RPMI8226 (cell line): ENCODE results near the gene CTSW.
"Not testable (repeated sequence)": the region's sequence is repeated elsewhere in the genome, so short reads cannot be mapped to it uniquely, and the experiment has no call there.

ENCODE experiments used
- DNase-seq: peaks from one replicate; pipeline ENCODE4 v3.0.0-alpha.2; 2015

Gene CTSW

GRCh38 chr11:65886826-65887722, 7.4 kb downstream of the CTSW start:
- DNase-seq = no peak

- peak; percentile 67 for DNase-seq
These were observed 8.1 kb downstream of the CTSW start for GRCh38 chr11:65887723-65888162.

DNA sequence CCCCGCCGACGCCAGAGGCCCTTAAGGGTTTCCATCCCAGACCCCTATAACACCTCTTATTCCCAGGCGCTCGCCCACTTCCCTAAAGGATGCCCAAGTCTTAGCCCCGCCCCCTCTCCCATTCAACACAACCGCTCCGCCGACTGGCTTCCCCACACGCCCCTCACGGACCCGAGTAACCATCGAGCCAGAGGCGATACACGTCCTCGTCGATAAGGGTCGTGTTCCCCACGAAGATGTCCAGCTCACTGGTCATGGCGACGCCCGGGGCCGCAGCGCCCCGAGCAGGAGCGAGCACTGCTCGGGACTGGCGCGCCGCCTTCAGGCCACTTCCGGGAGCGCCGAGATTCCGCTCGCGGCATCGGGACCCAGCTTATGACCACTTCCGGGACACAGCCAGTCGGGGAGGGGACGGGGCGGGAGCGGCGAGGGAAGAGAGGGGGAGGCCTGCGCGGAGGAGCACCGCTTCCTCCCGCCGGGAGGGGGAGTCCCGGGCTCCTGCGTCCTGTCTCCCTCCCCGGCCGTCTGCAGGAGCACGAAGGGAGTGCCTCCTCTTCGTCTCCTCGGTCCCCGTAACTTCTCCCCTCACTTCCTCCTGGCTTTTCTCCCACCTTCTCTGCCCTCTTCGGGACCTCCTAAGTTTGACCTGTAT, 8.7 kb downstream of the CTSW start, which contains the start of gene FIBP:
Gene FIBP (minus strand): TSS at position 309 of the 652 bp plus-strand sequence. CDS start 53 bp downstream, at position 256.
- DNase-seq = peak; percentile 100

DNA sequence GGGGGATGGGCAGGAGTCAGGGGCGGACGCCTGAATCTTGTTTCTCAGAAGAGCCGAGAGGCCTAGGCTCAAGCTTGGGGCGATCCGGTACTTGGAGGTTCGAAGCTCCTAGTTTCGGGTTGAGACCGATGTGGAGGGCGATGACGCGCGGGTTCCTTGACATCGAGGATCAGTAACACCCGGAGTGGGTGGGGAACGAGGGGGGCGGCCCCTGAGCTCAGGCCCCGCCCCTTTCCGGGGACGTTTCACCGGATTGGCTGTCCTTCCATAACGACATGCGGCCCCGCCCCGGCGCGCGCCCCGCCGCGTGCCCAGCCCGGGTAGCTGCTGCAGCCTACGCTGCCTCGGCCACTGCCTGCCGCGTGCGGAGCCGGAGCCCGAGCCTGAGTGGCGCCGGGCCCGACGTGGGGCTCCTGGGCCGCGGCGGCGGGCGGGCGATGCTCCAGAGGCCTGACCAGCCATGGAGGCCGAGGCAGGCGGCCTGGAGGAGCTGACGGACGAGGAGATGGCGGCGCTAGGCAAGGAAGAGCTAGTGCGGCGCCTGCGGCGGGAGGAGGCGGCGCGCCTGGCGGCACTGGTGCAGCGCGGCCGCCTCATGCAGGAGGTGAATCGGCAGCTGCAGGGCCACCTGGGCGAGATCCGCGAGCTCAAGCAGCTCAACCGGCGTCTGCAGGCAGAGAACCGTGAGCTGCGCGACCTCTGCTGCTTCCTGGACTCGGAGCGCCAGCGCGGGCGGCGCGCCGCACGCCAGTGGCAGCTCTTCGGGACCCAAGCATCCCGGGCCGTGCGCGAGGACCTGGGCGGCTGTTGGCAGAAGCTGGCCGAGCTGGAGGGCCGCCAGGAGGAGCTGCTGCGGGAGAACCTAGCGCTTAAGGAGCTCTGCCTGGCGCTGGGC, 10.9 kb downstream of the CTSW start, which contains the start of gene CCDC85B:
Gene CCDC85B (plus strand): TSS at position 350 of the 895 bp plus-strand sequence. CDS start 111 bp downstream, at position 461.
- peak; percentile 99 for DNase-seq

GRCh38 chr11:65891219-65892136, 11.8 kb downstream of the CTSW start:
- peak; percentile 49 for DNase-seq

- DNase-seq = not testable (repeated sequence)
These were observed 12.5 kb downstream of the CTSW start for GRCh38 chr11:65892137-65892540.

- DNase-seq = no peak
These were observed 13.2 kb downstream of the CTSW start for GRCh38 chr11:65892661-65893317.

- no peak for DNase-seq
These were observed 14.5 kb downstream of the CTSW start for GRCh38 chr11:65894034-65894591.

DNA sequence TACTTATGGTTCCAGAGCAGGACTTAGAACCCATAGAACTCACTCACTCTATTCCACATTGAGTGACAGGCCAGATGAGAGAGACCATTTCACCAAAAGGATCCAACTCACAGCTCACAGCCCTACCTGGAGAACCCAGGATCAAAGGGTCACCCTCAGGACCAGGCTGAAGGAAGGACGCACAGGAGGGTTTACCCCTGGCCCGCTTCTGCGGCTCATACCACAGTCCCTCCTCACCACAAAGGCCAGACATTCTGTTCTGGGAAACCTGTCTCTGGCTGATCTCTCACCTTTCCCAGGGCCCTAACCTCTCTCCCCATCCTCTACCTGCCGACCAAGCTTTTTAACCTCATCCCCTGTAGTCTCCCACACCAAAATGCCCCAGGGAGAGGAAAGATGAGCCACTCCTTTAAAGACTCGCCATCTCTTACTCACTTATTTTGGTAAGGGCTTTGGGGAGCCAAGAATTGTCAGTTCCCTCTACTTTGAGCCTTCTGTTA, 15.9 kb downstream of the CTSW start:
- DNase-seq = no peak

DNA sequence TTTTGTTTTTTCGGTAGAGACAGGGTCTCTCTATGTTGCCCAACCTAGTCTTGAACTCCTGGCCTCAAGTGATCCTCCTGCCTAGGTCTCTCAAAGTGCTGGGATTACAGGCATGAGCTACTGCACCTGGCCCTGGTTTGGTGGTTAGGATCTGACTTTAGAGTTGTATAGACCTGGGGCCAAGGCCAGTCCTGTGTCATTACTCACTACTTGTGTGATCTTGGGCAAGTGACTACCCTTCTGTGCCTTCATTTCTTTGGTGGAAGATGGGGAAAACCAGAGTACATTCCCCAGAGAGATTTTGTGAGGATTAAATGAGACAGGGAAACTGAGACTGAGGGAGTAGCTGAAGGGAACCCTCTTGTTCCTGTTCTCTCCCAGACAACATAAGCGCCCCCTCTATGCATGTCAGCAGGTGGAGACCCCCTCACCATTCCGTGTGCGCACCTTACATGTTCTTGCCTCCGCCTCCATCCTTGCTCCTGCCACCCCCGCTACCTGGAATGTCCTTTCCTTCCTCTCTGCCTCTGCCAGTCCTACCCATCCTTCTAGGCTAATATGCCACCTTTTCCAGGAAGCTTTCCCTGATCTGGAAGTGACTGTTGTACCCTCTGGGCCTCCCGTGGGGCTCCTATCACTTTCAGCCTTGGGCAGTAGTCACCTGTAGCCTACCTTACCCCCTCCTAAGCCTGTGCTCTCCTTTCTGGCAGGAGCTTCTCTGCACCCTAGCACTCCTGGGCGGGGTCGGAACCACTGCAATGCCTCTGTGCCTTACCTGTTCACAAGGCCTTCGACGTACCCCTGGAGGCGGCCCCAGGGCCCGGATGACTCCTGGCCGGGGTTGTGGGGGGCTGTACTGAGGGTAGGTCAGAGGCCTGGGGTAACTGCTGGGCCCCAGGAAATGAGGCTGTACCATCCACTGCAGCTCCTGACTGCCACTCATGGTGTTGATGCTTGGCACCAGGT, 16.7 kb downstream of the CTSW start:
- DNase-seq = no peak

- DNase-seq = no peak
These were observed 17.4 kb downstream of the CTSW start for GRCh38 chr11:65897020-65897471.

DNA sequence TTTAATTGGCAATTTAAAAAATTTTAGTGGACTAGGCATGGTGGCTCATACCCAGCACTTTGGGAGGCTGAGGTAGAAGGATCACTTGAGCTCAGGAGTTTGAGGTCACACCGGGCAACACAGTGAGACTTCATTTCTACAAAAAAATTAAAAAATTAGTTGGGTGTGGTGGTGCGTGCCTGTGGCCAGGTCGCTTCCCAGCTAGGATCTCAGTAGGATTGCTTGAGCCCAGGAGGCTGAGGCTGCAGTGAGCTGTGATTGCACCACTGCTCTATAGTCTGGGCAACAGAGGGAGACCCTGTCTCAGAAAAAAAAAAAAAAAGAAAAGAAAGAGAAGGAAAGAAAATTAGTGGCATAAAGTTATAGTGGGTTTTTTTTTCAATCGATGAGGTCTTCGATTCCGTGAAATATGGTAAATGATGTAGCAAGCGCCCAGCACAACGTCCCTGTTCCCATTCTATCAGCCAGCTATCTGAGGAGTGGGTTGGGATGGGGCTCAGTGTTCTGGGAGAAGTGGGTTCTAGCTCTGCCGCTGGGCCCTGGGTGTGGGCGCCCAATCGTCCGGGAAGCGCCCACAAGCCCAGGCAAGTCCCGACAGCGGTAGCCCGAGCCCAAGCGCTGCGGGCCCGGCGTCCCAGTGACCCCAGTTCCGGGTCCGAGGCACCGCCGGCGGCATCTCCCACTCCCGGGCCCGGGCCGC, 19.2 kb downstream of the CTSW start:
- DNase-seq = peak; percentile 49

GRCh38 chr11:65899356-65900124, 19.9 kb downstream of the CTSW start:
- DNase-seq = no peak

DNA sequence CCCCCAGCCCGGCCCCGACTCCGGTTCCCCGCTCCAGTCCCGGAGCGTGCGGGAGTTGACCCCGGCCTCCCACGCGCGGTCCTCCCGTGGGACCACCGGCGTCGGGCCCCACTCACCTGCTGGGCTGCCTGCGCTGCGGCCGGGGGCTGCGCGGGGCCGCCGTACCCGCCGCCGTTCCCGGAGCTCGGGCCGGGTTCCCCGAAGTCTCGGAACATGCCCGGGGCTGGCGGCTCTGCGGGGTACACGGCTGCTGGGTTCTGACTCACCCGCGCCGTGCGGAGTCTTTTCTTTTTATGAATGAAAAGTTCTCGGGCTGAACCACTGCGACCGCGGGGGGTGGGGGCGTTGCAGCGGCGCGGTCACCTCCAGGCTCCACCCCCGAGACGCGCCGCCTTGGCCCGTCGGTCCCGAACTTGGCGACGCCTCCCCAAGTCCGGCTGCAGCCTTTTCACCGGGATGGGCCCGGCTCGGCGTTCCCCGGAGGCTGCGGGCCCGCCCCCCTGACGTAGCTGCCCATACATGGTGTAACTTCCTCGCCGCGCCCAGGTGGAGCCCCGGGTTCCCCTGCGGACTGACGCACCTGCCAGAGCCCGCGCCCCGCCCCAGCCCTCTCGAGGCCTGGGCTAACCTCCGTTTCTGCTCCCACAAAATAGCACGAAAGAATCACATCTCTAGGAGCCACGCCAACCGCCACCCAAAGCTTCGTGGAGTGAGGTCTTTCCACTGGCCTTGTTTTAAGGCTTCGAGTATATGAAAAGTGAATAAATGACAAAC, 20.7 kb downstream of the CTSW start, which contains the start of gene FOSL1:
Gene FOSL1 (minus strand): TSS at position 264 of the 774 bp plus-strand sequence. CDS start 49 bp downstream, at position 215.
- DNase-seq = peak; percentile 99

DNA sequence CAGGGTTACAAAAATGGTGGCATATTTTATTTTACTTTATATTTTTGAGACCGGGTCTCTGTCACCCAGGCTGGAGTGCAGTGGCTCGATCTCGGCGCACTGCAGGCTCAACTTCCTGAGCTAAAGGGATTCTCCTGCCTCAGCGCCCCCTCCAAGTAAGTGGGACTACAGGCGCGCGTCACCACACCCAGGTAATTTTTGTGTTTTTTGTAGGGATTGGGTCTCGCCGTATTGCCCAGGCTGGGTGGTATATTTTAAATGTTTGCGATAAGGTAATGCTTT, 21.2 kb downstream of the CTSW start:
- no peak for DNase-seq

- no peak for DNase-seq
These were observed 23.4 kb downstream of the CTSW start for GRCh38 chr11:65903068-65903481.

DNA sequence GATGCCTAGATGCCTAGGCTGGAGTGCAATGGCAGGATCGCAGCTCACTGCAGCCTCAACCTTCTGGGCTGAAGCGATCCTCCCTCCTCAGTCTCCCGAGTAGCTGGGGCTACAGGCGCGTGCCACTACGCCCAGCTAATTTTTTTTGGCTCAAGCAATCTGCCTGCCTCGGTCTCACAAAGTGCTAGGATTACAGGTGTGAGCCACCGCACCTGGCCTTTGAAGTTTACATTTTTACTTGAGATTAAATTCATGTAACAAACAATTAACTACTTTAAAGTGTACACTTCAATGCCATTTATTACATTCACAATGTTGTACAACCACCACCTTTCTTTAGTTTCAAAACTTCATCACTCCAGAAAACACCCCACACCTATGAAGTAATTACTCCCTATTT, 24.1 kb downstream of the CTSW start:
- no peak for DNase-seq
